Neuron (in vitro differentiated cells): ENCODE results near the gene IGF2BP1.
"Not testable (repeated sequence)": the region's sequence is repeated elsewhere in the genome, so short reads cannot be mapped to it uniquely, and the experiment has no call there.

ENCODE experiments used
- H2AFZ ChIP-seq: one replicate; pipeline ENCODE4 v1.6.1; 2013; ENCODE audit warnings: low read depth, mild to moderate bottlenecking, inconsistent platforms, low read length, moderate library complexity
- H3K27me3 ChIP-seq: one replicate; pipeline ENCODE4 v1.6.1; 2013; ENCODE audit warnings: low read length; ENCODE audit not compliant: insufficient read depth
- H3K36me3 ChIP-seq: one replicate; pipeline ENCODE4 v1.6.1; 2013; ENCODE audit warnings: low read length; ENCODE audit not compliant: insufficient read depth
- H3K4me1 ChIP-seq: one replicate; pipeline ENCODE4 v1.6.1; 2013; ENCODE audit warnings: low read length; ENCODE audit not compliant: insufficient read depth
- H3K4me3 ChIP-seq: 2 replicates; pipeline ENCODE4 v1.5.1; 2013; ENCODE audit warnings: mild to moderate bottlenecking, low read length, moderate library complexity
- H3K9me3 ChIP-seq: one replicate; pipeline ENCODE4 v1.6.1; 2013; ENCODE audit warnings: low read length

The IGF2BP1 gene

DNA sequence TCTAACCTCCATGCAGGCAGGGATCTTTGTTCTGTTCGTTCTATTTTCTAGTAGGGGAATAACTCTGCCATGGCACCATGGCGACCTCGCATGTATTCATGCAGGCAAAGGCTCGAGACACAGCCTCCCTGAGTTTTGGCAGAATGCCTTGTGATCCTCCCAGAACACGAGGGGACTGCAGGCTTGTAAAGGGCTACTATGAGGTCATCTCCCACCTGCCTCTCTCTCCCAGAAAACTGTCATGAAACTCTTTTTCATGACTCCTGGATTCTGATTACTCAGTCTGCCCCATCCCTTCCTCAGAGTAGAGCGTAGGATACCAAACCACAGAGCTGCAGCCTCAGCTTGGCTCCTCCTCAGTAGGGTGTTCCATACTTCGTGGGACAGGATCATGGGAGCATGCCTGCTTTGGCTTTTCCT, 64.3 kb downstream of the IGF2BP1 start:
- H3K4me3 ChIP-seq: no peak overlapping the region
- peaks cover 1% of the 10 kb centered on the region for H3K36me3 ChIP-seq
- H3K9me3 ChIP-seq: no peaks in the 10 kb centered on the region
- H3K4me1 ChIP-seq: no peaks in the 10 kb centered on the region
- H3K27me3 ChIP-seq: no peaks in the 10 kb centered on the region
- H2AFZ ChIP-seq: no peak overlapping the region

- Histone ChIP-seq H3K9me3 (no peaks in the 10 kb centered on the region), H2AFZ (no peak overlapping the region), H3K36me3 (no peaks in the 10 kb centered on the region), H3K27me3 (peaks cover 2% of the 10 kb centered on the region), H3K4me1 (no peaks in the 10 kb centered on the region), H3K4me3 (no peak overlapping the region)
These were observed 66.5 kb downstream of the IGF2BP1 start for GRCh38 chr17:49063652-49064051.

DNA sequence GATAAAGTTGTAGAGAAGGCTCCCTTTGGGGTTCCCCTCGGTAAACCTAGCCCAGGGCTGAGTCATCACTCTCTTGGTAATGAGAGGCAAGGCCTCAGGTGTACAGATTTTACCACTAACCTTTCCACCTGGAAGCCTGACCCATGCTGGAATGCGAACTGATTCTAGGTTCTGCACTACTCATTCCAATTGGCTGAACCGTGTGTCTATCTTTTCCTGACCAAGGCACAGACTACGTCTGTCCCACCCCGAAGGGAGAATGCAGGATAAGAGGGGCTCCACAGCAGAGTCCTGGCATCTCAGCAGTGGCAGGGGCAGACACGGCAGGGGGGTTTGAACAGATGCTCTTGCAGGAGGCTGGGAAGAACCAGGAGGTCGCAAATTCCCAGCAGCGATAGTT, 70.0 kb downstream of the IGF2BP1 start:
- Histone ChIP-seq H3K4me1 (no peaks in the 10 kb centered on the region), H2AFZ (no peak overlapping the region), H3K4me3 (no peak overlapping the region), H3K27me3 (peaks cover 2% of the 10 kb centered on the region), H3K36me3 (no peaks in the 10 kb centered on the region), H3K9me3 (no peaks in the 10 kb centered on the region)

DNA sequence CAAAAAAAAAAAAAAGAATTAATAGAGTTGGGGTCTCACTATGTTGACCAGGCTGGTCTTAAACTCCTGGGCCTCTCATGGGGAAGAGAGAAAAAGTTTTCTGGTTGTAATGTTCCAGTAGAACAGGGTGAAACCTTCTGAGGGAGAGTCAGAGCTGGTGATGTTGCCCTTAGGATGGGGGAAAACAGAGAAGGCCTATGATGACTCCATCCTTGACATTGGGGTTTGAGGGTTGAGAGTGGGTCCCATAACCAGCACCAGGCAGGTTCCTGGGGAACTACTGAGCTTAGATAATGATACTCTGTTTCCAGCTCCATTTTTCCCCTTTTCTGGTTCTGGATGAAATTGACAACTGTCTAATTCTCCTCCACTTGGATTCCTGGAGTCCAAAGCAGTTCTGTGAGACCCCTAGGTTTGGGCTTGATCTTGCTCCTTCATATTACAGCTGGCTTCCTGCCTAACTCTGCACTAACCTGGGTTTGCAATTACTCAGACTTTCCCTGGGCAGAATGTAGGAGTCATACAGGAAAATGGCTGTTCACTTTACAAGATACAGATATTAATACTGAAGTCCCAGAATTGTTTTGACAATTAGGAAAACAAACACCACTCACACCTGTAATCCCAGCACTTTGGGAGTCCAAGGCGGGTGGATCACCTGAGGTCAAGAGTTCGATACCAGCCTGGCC, 72.5 kb downstream of the IGF2BP1 start:
- no peaks in the 10 kb centered on the region for H3K9me3 ChIP-seq
- H3K4me3 ChIP-seq: no peak overlapping the region
- H3K4me1 ChIP-seq: no peaks in the 10 kb centered on the region
- H3K36me3 ChIP-seq: no peaks in the 10 kb centered on the region
- H2AFZ ChIP-seq: no peak overlapping the region
- H3K27me3 ChIP-seq: peaks cover 2% of the 10 kb centered on the region

GRCh38 chr17:49071106-49071505, 73.9 kb downstream of the IGF2BP1 start:
- Histone ChIP-seq H3K36me3 (no peaks in the 10 kb centered on the region), H2AFZ (no peak overlapping the region), H3K4me1 (no peaks in the 10 kb centered on the region), H3K4me3 (no peak overlapping the region), H3K27me3 (peaks cover 2% of the 10 kb centered on the region), H3K9me3 (no peaks in the 10 kb centered on the region)

DNA sequence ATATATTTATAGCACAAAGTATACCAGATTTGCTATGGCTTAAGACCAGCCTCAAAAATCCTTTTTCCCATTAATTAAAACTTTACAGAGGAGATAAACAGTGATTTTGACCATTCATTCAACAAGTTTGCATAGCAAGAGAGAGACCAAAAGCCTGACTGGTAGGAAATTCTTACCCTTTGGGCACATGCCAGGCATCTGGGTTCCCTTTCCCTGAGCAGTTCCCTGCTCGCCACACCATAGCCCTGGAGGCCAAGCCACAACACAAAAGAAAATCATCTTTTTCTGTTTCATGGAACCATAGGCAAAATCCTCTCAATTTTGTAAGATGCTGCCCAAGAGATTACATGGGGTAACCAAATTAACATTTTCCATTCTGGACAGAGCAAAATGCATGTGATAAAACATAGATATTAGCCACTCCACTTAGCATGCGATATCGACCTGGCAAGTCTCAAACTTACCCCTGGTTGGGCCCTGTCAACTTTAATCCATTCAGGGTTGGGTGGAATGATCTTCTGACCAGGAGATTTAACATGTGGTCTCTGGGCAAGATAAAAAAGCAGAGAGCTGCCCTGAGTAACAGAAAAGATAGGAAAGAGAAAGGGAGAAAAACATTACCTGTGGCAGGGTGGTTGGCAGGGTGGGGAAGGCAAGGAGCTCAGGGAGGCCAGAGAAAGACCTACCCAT, 77.8 kb downstream of the IGF2BP1 start:
- Histone ChIP-seq H3K4me3 (no peak overlapping the region), H3K9me3 (no peaks in the 10 kb centered on the region), H3K4me1 (peaks cover 7% of the 10 kb centered on the region), H3K36me3 (no peaks in the 10 kb centered on the region), H3K27me3 (no peaks in the 10 kb centered on the region), H2AFZ (no peak overlapping the region)

DNA sequence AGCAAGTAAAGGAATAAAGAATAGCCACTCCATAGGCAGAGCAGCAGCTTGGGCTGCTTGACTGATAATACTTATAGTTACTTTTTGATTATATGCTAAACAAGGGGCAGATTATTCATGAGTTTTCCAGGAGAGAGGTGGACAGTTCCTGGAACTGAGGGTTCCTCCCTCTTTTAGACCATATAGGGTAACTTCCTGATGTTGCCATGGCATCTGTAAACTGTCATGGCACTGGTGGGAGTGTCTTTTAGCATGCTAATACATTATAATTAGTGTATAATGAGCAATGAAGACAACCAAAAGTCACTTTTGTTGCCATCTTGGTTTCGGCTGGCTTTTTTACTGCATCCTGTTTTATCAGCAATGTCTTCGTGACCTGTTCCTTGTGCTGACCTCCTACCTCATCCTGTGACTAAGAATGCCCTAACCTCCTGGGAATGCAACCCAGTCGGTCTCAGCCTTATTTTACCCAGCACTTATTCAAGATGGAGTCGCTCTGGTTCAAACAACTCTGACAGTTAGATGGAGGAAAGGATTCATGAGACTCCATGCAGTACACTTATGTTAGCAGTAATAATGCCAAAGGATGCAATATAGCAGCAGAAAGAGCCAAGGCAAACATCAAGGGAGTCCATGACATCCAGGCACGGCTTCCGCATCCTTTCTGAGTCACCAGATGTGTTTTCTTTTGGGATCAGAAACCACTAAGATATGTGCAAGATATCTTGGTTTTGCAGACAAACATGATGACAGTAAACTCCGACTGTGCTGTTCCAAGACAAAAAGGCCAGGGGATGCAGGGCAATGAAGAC, 79.6 kb downstream of the IGF2BP1 start:
- no peaks in the 10 kb centered on the region for H3K27me3 ChIP-seq
- H3K4me3 ChIP-seq: no peak overlapping the region
- peak overlapping the region; percentile 40 for H2AFZ ChIP-seq
- H3K9me3 ChIP-seq: no peaks in the 10 kb centered on the region
- no peaks in the 10 kb centered on the region for H3K36me3 ChIP-seq
- peaks cover 7% of the 10 kb centered on the region for H3K4me1 ChIP-seq

GRCh38 chr17:49078248-49078647, 81.1 kb downstream of the IGF2BP1 start:
- Histone ChIP-seq H3K4me3 (no peak overlapping the region), H3K4me1 (peaks cover 7% of the 10 kb centered on the region), H3K27me3 (peaks cover 4% of the 10 kb centered on the region), H3K9me3 (no peaks in the 10 kb centered on the region), H2AFZ (no peak overlapping the region), H3K36me3 (no peaks in the 10 kb centered on the region)

- Histone ChIP-seq H3K4me3 (no peak overlapping the region), H2AFZ (no peak overlapping the region), H3K27me3 (peaks cover 6% of the 10 kb centered on the region), H3K9me3 (no peaks in the 10 kb centered on the region), H3K4me1 (peaks cover 7% of the 10 kb centered on the region), H3K36me3 (no peaks in the 10 kb centered on the region)
These were observed 82.9 kb downstream of the IGF2BP1 start for GRCh38 chr17:49079840-49080663.

- Histone ChIP-seq H3K9me3 (no peaks in the 10 kb centered on the region), H3K36me3 (no peaks in the 10 kb centered on the region), H3K4me3 (no peak overlapping the region), H2AFZ (no peak overlapping the region), H3K4me1 (no peaks in the 10 kb centered on the region), H3K27me3 (peaks cover 6% of the 10 kb centered on the region)
These were observed 85.0 kb downstream of the IGF2BP1 start for GRCh38 chr17:49082231-49082630.

- H3K9me3 ChIP-seq, H3K4me1 ChIP-seq, H3K27me3 ChIP-seq, H3K4me3 ChIP-seq, H2AFZ ChIP-seq, H3K36me3 ChIP-seq: not testable (repeated sequence)
These were observed 87.9 kb downstream of the IGF2BP1 start for GRCh38 chr17:49085046-49085445.

GRCh38 chr17:49085565-49086315, 88.6 kb downstream of the IGF2BP1 start:
- Histone ChIP-seq H3K27me3 (peaks cover 9% of the 10 kb centered on the region), H3K4me3 (no peak overlapping the region), H3K36me3 (no peaks in the 10 kb centered on the region), H2AFZ (no peak overlapping the region), H3K9me3 (no peaks in the 10 kb centered on the region), H3K4me1 (no peaks in the 10 kb centered on the region)
